ENCODE measurements around the gene MBD3. TPM values are rescaled to one million over a fixed set of nuclear protein-coding genes. Genes with fewer than 3 reads are reported as not detected.

The MBD3 gene
- total and polyA plus RNA-seq, 4 donors = 12.4 to 57.6 (median 50.2) TPM

DNA sequence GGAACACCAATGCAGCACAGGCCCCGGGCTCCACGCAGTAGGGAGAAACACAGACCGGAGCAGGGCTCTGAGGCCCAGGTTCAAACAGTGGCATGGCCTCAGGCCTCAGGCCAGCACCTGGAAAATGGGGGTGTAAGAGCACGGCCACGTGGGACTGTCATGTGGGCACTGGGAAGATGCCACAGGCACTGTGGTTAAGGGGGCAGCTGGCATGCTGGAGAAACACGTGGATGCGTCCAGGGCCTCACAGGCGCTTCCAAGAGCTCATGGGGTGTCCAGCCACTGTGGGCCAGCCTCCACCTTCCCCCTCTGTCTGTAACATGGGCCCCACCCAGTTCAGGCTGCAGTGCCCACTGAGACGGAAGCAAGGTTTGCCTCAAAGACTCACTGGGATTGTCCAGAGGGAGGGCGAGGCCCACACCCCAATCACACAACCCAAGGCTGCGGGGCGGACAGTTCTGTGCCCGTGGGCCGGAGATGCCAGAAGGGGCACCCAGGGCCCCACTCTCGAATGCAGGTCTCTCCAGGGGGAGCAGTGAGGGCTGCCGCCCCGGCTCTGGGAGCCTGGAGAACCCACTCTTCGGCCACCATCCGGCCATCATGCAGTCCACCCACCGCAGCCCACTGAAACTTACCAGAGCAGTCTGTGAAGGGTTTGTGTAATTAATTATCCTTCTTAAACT is 6.3 kb upstream of the MBD3 start:
- no peak overlapping the region for H3K27ac ChIP-seq (ENCODE audit: low read depth in 1 of 2, low read length in 2 of 2)
- DNase-seq (ENCODE audit: low spot score) = no peak
- 93% methylated on average over 20 of the region's 20 CpGs for WGBS
- TF ChIP-seq, protein P1, sequence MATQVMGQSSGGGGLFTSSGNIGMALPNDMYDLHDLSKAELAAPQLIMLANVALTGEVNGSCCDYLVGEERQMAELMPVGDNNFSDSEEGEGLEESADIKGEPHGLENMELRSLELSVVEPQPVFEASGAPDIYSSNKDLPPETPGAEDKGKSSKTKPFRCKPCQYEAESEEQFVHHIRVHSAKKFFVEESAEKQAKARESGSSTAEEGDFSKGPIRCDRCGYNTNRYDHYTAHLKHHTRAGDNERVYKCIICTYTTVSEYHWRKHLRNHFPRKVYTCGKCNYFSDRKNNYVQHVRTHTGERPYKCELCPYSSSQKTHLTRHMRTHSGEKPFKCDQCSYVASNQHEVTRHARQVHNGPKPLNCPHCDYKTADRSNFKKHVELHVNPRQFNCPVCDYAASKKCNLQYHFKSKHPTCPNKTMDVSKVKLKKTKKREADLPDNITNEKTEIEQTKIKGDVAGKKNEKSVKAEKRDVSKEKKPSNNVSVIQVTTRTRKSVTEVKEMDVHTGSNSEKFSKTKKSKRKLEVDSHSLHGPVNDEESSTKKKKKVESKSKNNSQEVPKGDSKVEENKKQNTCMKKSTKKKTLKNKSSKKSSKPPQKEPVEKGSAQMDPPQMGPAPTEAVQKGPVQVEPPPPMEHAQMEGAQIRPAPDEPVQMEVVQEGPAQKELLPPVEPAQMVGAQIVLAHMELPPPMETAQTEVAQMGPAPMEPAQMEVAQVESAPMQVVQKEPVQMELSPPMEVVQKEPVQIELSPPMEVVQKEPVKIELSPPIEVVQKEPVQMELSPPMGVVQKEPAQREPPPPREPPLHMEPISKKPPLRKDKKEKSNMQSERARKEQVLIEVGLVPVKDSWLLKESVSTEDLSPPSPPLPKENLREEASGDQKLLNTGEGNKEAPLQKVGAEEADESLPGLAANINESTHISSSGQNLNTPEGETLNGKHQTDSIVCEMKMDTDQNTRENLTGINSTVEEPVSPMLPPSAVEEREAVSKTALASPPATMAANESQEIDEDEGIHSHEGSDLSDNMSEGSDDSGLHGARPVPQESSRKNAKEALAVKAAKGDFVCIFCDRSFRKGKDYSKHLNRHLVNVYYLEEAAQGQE (IDR thresholded peaks at IDR 0.05) = no peak
- TF ChIP-seq HNF4G (IDR thresholded peaks at IDR 0.05) (no peak), RXRA (IDR thresholded peaks at IDR 0.05) (no peak), NR2F2 (IDR thresholded peaks at IDR 0.05) (no peak), EGR1 (IDR thresholded peaks at IDR 0.05; ENCODE audit: low read depth in 2 of 2) (no peak)
- TF ChIP-seq, protein P2, sequence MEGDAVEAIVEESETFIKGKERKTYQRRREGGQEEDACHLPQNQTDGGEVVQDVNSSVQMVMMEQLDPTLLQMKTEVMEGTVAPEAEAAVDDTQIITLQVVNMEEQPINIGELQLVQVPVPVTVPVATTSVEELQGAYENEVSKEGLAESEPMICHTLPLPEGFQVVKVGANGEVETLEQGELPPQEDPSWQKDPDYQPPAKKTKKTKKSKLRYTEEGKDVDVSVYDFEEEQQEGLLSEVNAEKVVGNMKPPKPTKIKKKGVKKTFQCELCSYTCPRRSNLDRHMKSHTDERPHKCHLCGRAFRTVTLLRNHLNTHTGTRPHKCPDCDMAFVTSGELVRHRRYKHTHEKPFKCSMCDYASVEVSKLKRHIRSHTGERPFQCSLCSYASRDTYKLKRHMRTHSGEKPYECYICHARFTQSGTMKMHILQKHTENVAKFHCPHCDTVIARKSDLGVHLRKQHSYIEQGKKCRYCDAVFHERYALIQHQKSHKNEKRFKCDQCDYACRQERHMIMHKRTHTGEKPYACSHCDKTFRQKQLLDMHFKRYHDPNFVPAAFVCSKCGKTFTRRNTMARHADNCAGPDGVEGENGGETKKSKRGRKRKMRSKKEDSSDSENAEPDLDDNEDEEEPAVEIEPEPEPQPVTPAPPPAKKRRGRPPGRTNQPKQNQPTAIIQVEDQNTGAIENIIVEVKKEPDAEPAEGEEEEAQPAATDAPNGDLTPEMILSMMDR (IDR thresholded peaks at IDR 0.05; ENCODE audit: low read depth, low read length, missing input control) = no peak
- peaks cover 7 to 24% (median 12%) of the 10 kb centered on the region in 4 donors for H3K36me3 ChIP-seq (ENCODE audit: control insufficient read depth in 4 of 4, insufficient read depth in 3 of 4, low read depth in 1 of 4, low read length in 3 of 4)
- no peaks in the 10 kb centered on the region for H3K9me3 ChIP-seq (ENCODE audit: control insufficient read depth in 4 of 4, low read length in 3 of 4)
- H3K27me3 ChIP-seq (ENCODE audit: control insufficient read depth in 4 of 4, insufficient read depth in 4 of 4, low read length in 3 of 4) = no peaks in the 10 kb centered on the region
- H3K9ac ChIP-seq (ENCODE audit: low read depth in 1 of 2, low read length in 2 of 2) = no peak overlapping the region
- no peak overlapping the region for H3K4me3 ChIP-seq (ENCODE audit: low read depth in 1 of 3, low read length in 3 of 3)
- H3K4me1 ChIP-seq (ENCODE audit: control insufficient read depth in 4 of 4, insufficient read depth in 4 of 4, low read length in 3 of 4) = peaks cover 0 to 11% (median 9%) of the 10 kb centered on the region in 4 donors

DNA sequence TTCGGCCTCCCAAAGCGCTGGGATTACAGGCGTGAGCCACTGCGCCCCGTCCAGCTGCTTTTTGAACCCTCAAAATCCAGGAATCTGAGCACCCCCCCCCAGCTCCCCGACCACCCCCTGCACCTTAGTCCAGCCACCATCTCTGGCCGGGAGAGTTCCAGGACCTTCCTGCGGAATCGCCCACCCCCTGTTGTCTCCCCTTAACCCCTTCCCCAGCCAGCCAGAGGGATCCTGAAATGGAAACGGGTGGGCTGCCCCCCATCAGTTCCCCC is 772 bp upstream of the MBD3 start:
- H3K4me1 ChIP-seq (ENCODE audit: control insufficient read depth in 4 of 4, insufficient read depth in 4 of 4, low read length in 3 of 4) = peaks cover 9 to 33% (median 19%) of the 10 kb centered on the region in 4 donors
- TF ChIP-seq, protein P3, sequence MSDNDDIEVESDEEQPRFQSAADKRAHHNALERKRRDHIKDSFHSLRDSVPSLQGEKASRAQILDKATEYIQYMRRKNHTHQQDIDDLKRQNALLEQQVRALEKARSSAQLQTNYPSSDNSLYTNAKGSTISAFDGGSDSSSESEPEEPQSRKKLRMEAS (IDR thresholded peaks at IDR 0.05) = no peak
- TF ChIP-seq, protein P2 (IDR thresholded peaks at IDR 0.05; ENCODE audit: low read depth, low read length, missing input control) = no peak
- TF ChIP-seq, protein P4, sequence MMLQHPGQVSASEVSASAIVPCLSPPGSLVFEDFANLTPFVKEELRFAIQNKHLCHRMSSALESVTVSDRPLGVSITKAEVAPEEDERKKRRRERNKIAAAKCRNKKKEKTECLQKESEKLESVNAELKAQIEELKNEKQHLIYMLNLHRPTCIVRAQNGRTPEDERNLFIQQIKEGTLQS (IDR thresholded peaks at IDR 0.05) = no peak
- no peak for TF ChIP-seq YY1 (IDR thresholded peaks at IDR 0.05)
- TF ChIP-seq, protein P1 (IDR thresholded peaks at IDR 0.05) = no peak
- no peak for TF ChIP-seq HNF4G (IDR thresholded peaks at IDR 0.05)
- TF ChIP-seq RAD21 (IDR thresholded peaks at IDR 0.05) = no peak
- no peak for TF ChIP-seq GABPA (IDR thresholded peaks at IDR 0.05 in 1 of 2, conservative IDR thresholded peaks at IDR 0.05 in 1 of 2)
- TF ChIP-seq EGR1 (IDR thresholded peaks at IDR 0.05; ENCODE audit: low read depth in 2 of 2) = no peak
- TF ChIP-seq FOXA1 (IDR thresholded peaks at IDR 0.05) = no peak
- TF ChIP-seq HNF4A (conservative IDR thresholded peaks at IDR 0.05) = no peak
- no peak for TF ChIP-seq SP1 (IDR thresholded peaks at IDR 0.05)
- no peak for TF ChIP-seq NR2F2 (IDR thresholded peaks at IDR 0.05)
- no peak for TF ChIP-seq FOXA2 (IDR thresholded peaks at IDR 0.05)
- DNase-seq (ENCODE audit: low spot score) = no peak
- peaks cover 7 to 13% (median 10%) of the 10 kb centered on the region in 4 donors for H3K36me3 ChIP-seq (ENCODE audit: control insufficient read depth in 4 of 4, insufficient read depth in 3 of 4, low read depth in 1 of 4, low read length in 3 of 4)
- WGBS = 58% methylated on average over 10 of the region's 10 CpGs
- H3K4me3 ChIP-seq (ENCODE audit: low read depth in 1 of 3, low read length in 3 of 3) = no peak overlapping the region
- H3K9ac ChIP-seq (ENCODE audit: low read depth in 1 of 2, low read length in 2 of 2) = peak overlapping the region in 1 of 2 donors; percentile 66
- H3K27ac ChIP-seq (ENCODE audit: low read depth in 1 of 2, low read length in 2 of 2) = no peak overlapping the region
- no peaks in the 10 kb centered on the region for H3K27me3 ChIP-seq (ENCODE audit: control insufficient read depth in 4 of 4, insufficient read depth in 4 of 4, low read length in 3 of 4)
- no peaks in the 10 kb centered on the region for H3K9me3 ChIP-seq (ENCODE audit: control insufficient read depth in 4 of 4, low read length in 3 of 4)
